ENCODE measurements around the gene ODC1. TPM values are rescaled to one million over a fixed set of nuclear protein-coding genes. Genes with fewer than 3 reads are reported as not detected.

The ODC1 gene
- total and polyA plus RNA-seq, 12 donors, result 4.1 to 92.8 (median 56.0) TPM

DNA sequence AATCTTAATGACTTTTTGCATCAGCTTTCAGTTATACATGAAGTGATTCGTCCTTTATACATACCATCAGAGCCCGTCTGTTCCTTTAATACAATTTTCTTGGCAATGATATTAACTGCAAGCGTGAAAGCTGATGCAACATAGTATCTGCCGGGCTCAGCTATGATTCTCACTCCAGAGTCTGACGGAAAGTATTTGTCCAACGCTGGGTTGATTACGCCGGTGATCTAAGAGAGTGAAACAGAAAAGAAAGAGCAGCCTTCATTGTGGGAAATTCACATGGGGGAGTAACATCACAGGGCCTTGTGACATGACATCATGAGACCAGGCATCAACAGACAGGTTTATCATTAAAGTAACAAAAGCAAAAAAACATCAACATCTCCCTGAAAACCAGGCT lies 6.2 kb downstream of the ODC1 start:
- 87 to 92% methylated on average over 8 of the region's 8 CpGs for WGBS, 2 donors
- ATAC-seq, result no peak
- intact Hi-C loops (cut with DNase I), result loop anchor here in 6 of 10 donors (5.0 to 10.0 kb wide), 4 partner anchors 213 to 457 kb away; no protein-coding TSS in a partner anchor
- Histone ChIP-seq H3K9me3 (no peaks in the 10 kb centered on the region), H3K36me3 (peaks cover 0 to 61% (median 38%) of the 10 kb centered on the region in 9 donors), H3K4me1 (peaks cover 0 to 25% (median 15%) of the 10 kb centered on the region in 9 donors), H3K27ac (no peak overlapping the region), H3K27me3 (no peaks in the 10 kb centered on the region), H3K4me3 (no peak overlapping the region)
- TF ChIP-seq, protein P1, sequence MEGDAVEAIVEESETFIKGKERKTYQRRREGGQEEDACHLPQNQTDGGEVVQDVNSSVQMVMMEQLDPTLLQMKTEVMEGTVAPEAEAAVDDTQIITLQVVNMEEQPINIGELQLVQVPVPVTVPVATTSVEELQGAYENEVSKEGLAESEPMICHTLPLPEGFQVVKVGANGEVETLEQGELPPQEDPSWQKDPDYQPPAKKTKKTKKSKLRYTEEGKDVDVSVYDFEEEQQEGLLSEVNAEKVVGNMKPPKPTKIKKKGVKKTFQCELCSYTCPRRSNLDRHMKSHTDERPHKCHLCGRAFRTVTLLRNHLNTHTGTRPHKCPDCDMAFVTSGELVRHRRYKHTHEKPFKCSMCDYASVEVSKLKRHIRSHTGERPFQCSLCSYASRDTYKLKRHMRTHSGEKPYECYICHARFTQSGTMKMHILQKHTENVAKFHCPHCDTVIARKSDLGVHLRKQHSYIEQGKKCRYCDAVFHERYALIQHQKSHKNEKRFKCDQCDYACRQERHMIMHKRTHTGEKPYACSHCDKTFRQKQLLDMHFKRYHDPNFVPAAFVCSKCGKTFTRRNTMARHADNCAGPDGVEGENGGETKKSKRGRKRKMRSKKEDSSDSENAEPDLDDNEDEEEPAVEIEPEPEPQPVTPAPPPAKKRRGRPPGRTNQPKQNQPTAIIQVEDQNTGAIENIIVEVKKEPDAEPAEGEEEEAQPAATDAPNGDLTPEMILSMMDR (IDR thresholded peaks at IDR 0.05), result no peak
- no peak for DNase-seq

DNA sequence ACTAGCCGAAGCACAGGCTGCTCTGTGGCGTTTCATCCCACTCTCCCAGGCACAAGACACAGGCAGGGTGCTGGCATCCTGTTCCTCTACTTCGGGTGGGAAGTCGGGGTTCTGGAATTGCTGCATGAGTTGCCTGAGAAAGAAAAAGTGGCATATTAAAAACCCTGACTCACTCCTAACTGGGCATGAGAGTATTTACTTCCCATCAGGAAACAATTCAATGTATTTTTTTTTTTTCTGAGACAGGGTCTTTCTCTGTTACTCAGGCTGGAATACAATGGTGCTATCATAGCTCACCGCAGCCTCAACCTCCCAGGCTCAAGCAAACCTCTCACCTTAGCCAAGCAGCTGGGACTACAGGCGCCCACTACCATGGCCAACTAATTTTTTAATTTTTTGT lies 7.4 kb downstream of the ODC1 start:
- ATAC-seq (no peak), DNase-seq (no peak)
- TF ChIP-seq, protein P1 (IDR thresholded peaks at IDR 0.05), result no peak
- Histone ChIP-seq H3K27ac (no peak overlapping the region), H3K4me1 (peaks cover 0 to 13% (median 7%) of the 10 kb centered on the region in 9 donors), H3K9me3 (no peaks in the 10 kb centered on the region), H3K27me3 (no peaks in the 10 kb centered on the region), H3K4me3 (no peak overlapping the region), H3K36me3 (peaks cover 0 to 61% (median 38%) of the 10 kb centered on the region in 9 donors)
- intact Hi-C loops (cut with DNase I), result loop anchor here in 6 of 10 donors (5.0 to 10.0 kb wide), 4 partner anchors 214 to 456 kb away; no protein-coding TSS in a partner anchor
- WGBS, 2 donors, result 83 to 91% methylated on average over 6 of the region's 6 CpGs

DNA sequence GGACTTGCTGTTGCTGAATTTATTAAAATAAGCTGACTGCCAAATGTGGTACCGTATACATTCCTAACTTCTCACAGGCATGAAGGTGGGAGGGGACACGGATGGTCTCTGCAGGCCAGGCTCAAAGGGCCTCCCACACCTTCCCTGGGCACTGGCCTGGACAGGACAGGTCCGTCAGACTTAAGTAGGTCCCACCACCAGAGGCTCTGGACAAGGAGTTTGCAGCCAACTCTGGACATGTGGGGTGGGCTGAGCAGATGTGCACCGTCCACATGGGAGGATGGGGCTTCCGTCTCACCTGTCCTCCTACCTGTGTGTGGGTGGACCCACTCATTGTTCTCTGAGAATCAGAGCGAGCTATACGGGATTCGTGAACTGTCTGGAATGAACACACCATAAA lies 8.2 kb downstream of the ODC1 start:
- Histone ChIP-seq H3K4me1 (peaks cover 0 to 10% (median 2%) of the 10 kb centered on the region in 9 donors), H3K27ac (no peak overlapping the region), H3K27me3 (no peaks in the 10 kb centered on the region), H3K4me3 (no peak overlapping the region), H3K9me3 (no peaks in the 10 kb centered on the region), H3K36me3 (peaks cover 0 to 60% (median 38%) of the 10 kb centered on the region in 9 donors)
- peak in 1 of 8 donors; percentile 13 for ATAC-seq
- TF ChIP-seq, protein P1 (IDR thresholded peaks at IDR 0.05), result no peak
- intact Hi-C loops (cut with DNase I), result loop anchor here in 9 of 10 donors (5.0 to 10.0 kb wide), 9 partner anchors 215 to 635 kb away; partner anchors contain the start of gene RRM2 (in 1 of the 9)
- WGBS, 2 donors, result 90 to 92% methylated on average over 8 of the region's 8 CpGs
- DNase-seq, result no peak

DNA sequence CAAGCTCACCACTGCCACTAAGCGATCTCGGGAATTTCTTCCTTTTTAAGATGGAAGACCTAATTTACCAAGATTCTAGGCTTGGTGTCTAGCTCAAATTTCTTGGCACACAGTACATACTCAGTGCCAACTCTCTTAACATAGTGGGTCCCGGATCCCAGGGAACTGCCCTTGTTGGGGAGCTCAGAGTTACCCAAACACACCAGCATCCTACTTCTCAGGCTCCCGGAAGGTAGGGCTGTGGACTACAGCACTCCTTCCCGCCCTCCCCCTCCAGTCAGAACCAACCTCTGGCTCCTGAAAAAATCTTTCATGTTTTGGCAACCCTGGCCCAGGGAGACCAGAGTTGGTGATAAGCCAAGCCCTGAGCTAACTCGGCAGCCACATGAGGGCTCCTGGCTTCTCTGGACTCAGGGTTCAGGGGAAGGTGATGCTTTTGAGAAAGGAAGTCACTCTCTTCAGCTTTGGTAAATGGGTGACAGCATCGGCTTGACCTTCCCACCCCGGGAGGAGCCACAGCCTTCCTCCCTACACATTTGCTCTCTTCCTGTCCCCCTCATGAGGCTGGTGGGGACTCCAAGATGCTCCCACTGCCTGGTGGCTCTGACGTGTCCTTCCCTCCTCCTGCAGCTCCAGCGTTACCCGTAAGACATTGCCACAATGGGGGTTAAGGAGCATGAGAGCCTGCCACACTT lies 8.8 kb downstream of the ODC1 start:
- H3K27me3 ChIP-seq, result no peaks in the 10 kb centered on the region
- intact Hi-C loops (cut with DNase I), result loop anchor here in 7 of 10 donors (5.0 to 10.0 kb wide), 7 partner anchors 225 to 635 kb away; partner anchors contain the start of gene RRM2 (in 1 of the 7)
- DNase-seq (no peak), ATAC-seq (no peak)
- no peak overlapping the region for H3K4me3 ChIP-seq
- 72 to 73% methylated on average over 11 of the region's 11 CpGs for WGBS, 2 donors
- H3K27ac ChIP-seq, result no peak overlapping the region
- peaks cover 0 to 53% (median 32%) of the 10 kb centered on the region in 9 donors for H3K36me3 ChIP-seq
- peaks cover 0 to 14% (median 0%) of the 10 kb centered on the region in 9 donors for H3K4me1 ChIP-seq
- no peaks in the 10 kb centered on the region for H3K9me3 ChIP-seq
- TF ChIP-seq, protein P1 (IDR thresholded peaks at IDR 0.05), result no peak

Measured in heart right ventricle (tissue), 16 donors.